ENCODE data around the gene GALC. TPM values are rescaled to one million over a fixed set of nuclear protein-coding genes. Genes with fewer than 3 reads are reported as not detected.

GALC gene
- total and polyA plus RNA-seq, 3 experiments from 2014 or later, result 12.4 to 27.7 (median 13.0) TPM

GRCh38 chr14:87916886-87917275 lies 76.1 kb downstream of the GALC start:
- Histone ChIP-seq H3K9me3 (ENCODE audit: low read length) (peaks cover 5% of the 10 kb centered on the region), H3K27me3 (ENCODE audit: insufficient read depth, low read length, poor library complexity, severe bottlenecking) (no peaks in the 10 kb centered on the region), H3K27ac (ENCODE audit: low read depth, low read length) (no peak overlapping the region), H3K4me1 (ENCODE audit: insufficient read depth, low read length) (no peaks in the 10 kb centered on the region), H3K4me3 (ENCODE audit: low read length) (no peak overlapping the region), H3K36me3 (ENCODE audit: insufficient read depth, low read length) (no peaks in the 10 kb centered on the region)
- Mint-ChIP-seq H3K27ac (no peak overlapping the region), H3K9me3 (peaks cover 26 to 39% (median 35%) of the 10 kb centered on the region in 5 donors), H3K4me1 (no peaks in the 10 kb centered on the region), H3K27me3 (peaks cover 12 to 21% of the 10 kb centered on the region in 2 donors), H3K4me3 (peak overlapping the region in 1 of 7 donors; percentile 74), H3K36me3 (peaks cover 0 to 27% (median 4%) of the 10 kb centered on the region in 3 donors)
- no peak for DNase-seq
- ChIA-PET POLR2A (no interaction called here), CTCF (no interaction called here)

GRCh38 chr14:87916103-87916885 lies 76.7 kb downstream of the GALC start:
- no peak for DNase-seq
- Mint-ChIP-seq H3K4me3 (no peak overlapping the region), H3K36me3 (peaks cover 0 to 30% (median 4%) of the 10 kb centered on the region in 3 donors), H3K27ac (no peak overlapping the region), H3K9me3 (peaks cover 31 to 45% (median 41%) of the 10 kb centered on the region in 5 donors), H3K27me3 (peaks cover 12 to 21% of the 10 kb centered on the region in 2 donors), H3K4me1 (no peaks in the 10 kb centered on the region)
- no peaks in the 10 kb centered on the region for H3K36me3 ChIP-seq (ENCODE audit: insufficient read depth, low read length)
- H3K9me3 ChIP-seq (ENCODE audit: low read length), result peaks cover 5% of the 10 kb centered on the region
- no peaks in the 10 kb centered on the region for H3K27me3 ChIP-seq (ENCODE audit: insufficient read depth, low read length, poor library complexity, severe bottlenecking)
- POLR2A ChIA-PET, result no interaction called here
- H3K4me1 ChIP-seq (ENCODE audit: insufficient read depth, low read length), result no peaks in the 10 kb centered on the region
- no peak overlapping the region for H3K27ac ChIP-seq (ENCODE audit: low read depth, low read length)
- CTCF ChIA-PET, result no interaction called here
- H3K4me3 ChIP-seq (ENCODE audit: low read length), result no peak overlapping the region

- peaks cover 12 to 13% of the 10 kb centered on the region in 2 donors for H3K27me3 Mint-ChIP-seq
- Histone ChIP-seq H3K27me3 (ENCODE audit: insufficient read depth, low read length, poor library complexity, severe bottlenecking) (no peaks in the 10 kb centered on the region), H3K9me3 (ENCODE audit: low read length) (no peaks in the 10 kb centered on the region), H3K4me3 (ENCODE audit: low read length) (no peak overlapping the region), H3K36me3 (ENCODE audit: insufficient read depth, low read length) (no peaks in the 10 kb centered on the region), H3K27ac (ENCODE audit: low read depth, low read length) (no peak overlapping the region), H3K4me1 (ENCODE audit: insufficient read depth, low read length) (no peaks in the 10 kb centered on the region)
- peaks cover 22 to 36% (median 33%) of the 10 kb centered on the region in 5 donors for H3K9me3 Mint-ChIP-seq
- no peak overlapping the region for H3K4me3 Mint-ChIP-seq
- no peaks in the 10 kb centered on the region for H3K4me1 Mint-ChIP-seq
- DNase-seq, result no peak
- POLR2A ChIA-PET, result no interaction called here
- no peak overlapping the region for H3K27ac Mint-ChIP-seq
- CTCF ChIA-PET, result no interaction called here
- H3K36me3 Mint-ChIP-seq, result peaks cover 0 to 12% (median 0%) of the 10 kb centered on the region in 3 donors
Measured at GRCh38 chr14:87908550-87908949, 84.4 kb downstream of the GALC start.

GRCh38 chr14:87901652-87902051 lies 91.3 kb downstream of the GALC start:
- Histone ChIP-seq H3K9me3 (ENCODE audit: low read length) (no peaks in the 10 kb centered on the region), H3K36me3 (ENCODE audit: insufficient read depth, low read length) (no peaks in the 10 kb centered on the region), H3K27me3 (ENCODE audit: insufficient read depth, low read length, poor library complexity, severe bottlenecking) (no peaks in the 10 kb centered on the region), H3K4me1 (ENCODE audit: insufficient read depth, low read length) (no peaks in the 10 kb centered on the region), H3K4me3 (ENCODE audit: low read length) (no peak overlapping the region), H3K27ac (ENCODE audit: low read depth, low read length) (no peak overlapping the region)
- H3K9me3 Mint-ChIP-seq, result no peaks in the 10 kb centered on the region
- POLR2A ChIA-PET, result no interaction called here
- CTCF ChIA-PET, result no interaction called here
- H3K4me1 Mint-ChIP-seq, result no peaks in the 10 kb centered on the region
- no peaks in the 10 kb centered on the region for H3K36me3 Mint-ChIP-seq
- peaks cover 8 to 15% of the 10 kb centered on the region in 2 donors for H3K27me3 Mint-ChIP-seq
- H3K27ac Mint-ChIP-seq, result no peak overlapping the region
- no peak for DNase-seq
- no peak overlapping the region for H3K4me3 Mint-ChIP-seq

- Mint-ChIP-seq H3K36me3 (no peaks in the 10 kb centered on the region), H3K4me3 (no peak overlapping the region), H3K9me3 (no peaks in the 10 kb centered on the region), H3K27me3 (peaks cover 8 to 19% of the 10 kb centered on the region in 2 donors), H3K27ac (no peak overlapping the region), H3K4me1 (no peaks in the 10 kb centered on the region)
- no peaks in the 10 kb centered on the region for H3K27me3 ChIP-seq (ENCODE audit: insufficient read depth, low read length, poor library complexity, severe bottlenecking)
- H3K9me3 ChIP-seq (ENCODE audit: low read length), result no peaks in the 10 kb centered on the region
- no peak overlapping the region for H3K27ac ChIP-seq (ENCODE audit: low read depth, low read length)
- DNase-seq, result no peak
- CTCF ChIA-PET, result no interaction called here
- H3K36me3 ChIP-seq (ENCODE audit: insufficient read depth, low read length), result no peaks in the 10 kb centered on the region
- no peak overlapping the region for H3K4me3 ChIP-seq (ENCODE audit: low read length)
- POLR2A ChIA-PET, result no interaction called here
- no peaks in the 10 kb centered on the region for H3K4me1 ChIP-seq (ENCODE audit: insufficient read depth, low read length)
Measured at GRCh38 chr14:87901236-87901635, 91.7 kb downstream of the GALC start.

GRCh38 chr14:87899228-87899627 lies 93.8 kb downstream of the GALC start:
- no peaks in the 10 kb centered on the region for H3K36me3 Mint-ChIP-seq
- H3K4me1 Mint-ChIP-seq, result no peaks in the 10 kb centered on the region
- CTCF ChIA-PET, result no interaction called here
- no peaks in the 10 kb centered on the region for H3K27me3 ChIP-seq (ENCODE audit: insufficient read depth, low read length, poor library complexity, severe bottlenecking)
- no peak for DNase-seq
- H3K9me3 ChIP-seq (ENCODE audit: low read length), result no peaks in the 10 kb centered on the region
- H3K36me3 ChIP-seq (ENCODE audit: insufficient read depth, low read length), result no peaks in the 10 kb centered on the region
- peaks cover 7 to 17% of the 10 kb centered on the region in 2 donors for H3K27me3 Mint-ChIP-seq
- POLR2A ChIA-PET, result no interaction called here
- no peaks in the 10 kb centered on the region for H3K9me3 Mint-ChIP-seq
- no peak overlapping the region for H3K4me3 Mint-ChIP-seq
- no peak overlapping the region for H3K27ac ChIP-seq (ENCODE audit: low read depth, low read length)
- no peak overlapping the region for H3K4me3 ChIP-seq (ENCODE audit: low read length)
- no peaks in the 10 kb centered on the region for H3K4me1 ChIP-seq (ENCODE audit: insufficient read depth, low read length)
- H3K27ac Mint-ChIP-seq, result no peak overlapping the region

- Histone ChIP-seq H3K36me3 (ENCODE audit: insufficient read depth, low read length) (no peaks in the 10 kb centered on the region), H3K4me3 (ENCODE audit: low read length) (no peak overlapping the region), H3K4me1 (ENCODE audit: insufficient read depth, low read length) (no peaks in the 10 kb centered on the region), H3K9me3 (ENCODE audit: low read length) (no peaks in the 10 kb centered on the region), H3K27me3 (ENCODE audit: insufficient read depth, low read length, poor library complexity, severe bottlenecking) (no peaks in the 10 kb centered on the region), H3K27ac (ENCODE audit: low read depth, low read length) (no peak overlapping the region)
- Mint-ChIP-seq H3K4me1 (no peaks in the 10 kb centered on the region), H3K4me3 (no peak overlapping the region), H3K27me3 (peaks cover 6 to 17% of the 10 kb centered on the region in 2 donors), H3K27ac (no peak overlapping the region), H3K9me3 (no peaks in the 10 kb centered on the region), H3K36me3 (no peaks in the 10 kb centered on the region)
- ChIA-PET POLR2A (no interaction called here), CTCF (no interaction called here)
- no peak for DNase-seq
Measured at GRCh38 chr14:87898301-87898700, 94.7 kb downstream of the GALC start.

GRCh38 chr14:87896393-87897380 lies 96.3 kb downstream of the GALC start:
- Histone ChIP-seq H3K4me3 (ENCODE audit: low read length) (no peak overlapping the region), H3K36me3 (ENCODE audit: insufficient read depth, low read length) (no peaks in the 10 kb centered on the region), H3K9me3 (ENCODE audit: low read length) (no peaks in the 10 kb centered on the region), H3K27ac (ENCODE audit: low read depth, low read length) (no peak overlapping the region), H3K27me3 (ENCODE audit: insufficient read depth, low read length, poor library complexity, severe bottlenecking) (no peaks in the 10 kb centered on the region), H3K4me1 (ENCODE audit: insufficient read depth, low read length) (no peaks in the 10 kb centered on the region)
- no peak overlapping the region for H3K27ac Mint-ChIP-seq
- peaks cover 6 to 17% of the 10 kb centered on the region in 2 donors for H3K27me3 Mint-ChIP-seq
- peak in 1 of 5 donors; percentile 6 for DNase-seq
- H3K36me3 Mint-ChIP-seq, result no peaks in the 10 kb centered on the region
- POLR2A ChIA-PET, result no interaction called here
- H3K9me3 Mint-ChIP-seq, result no peaks in the 10 kb centered on the region
- H3K4me3 Mint-ChIP-seq, result no peak overlapping the region
- CTCF ChIA-PET, result interaction anchor here (1.0 kb wide), 1 partner anchor 25 kb away, joined by 3 read pairs; no protein-coding TSS in a partner anchor
- no peaks in the 10 kb centered on the region for H3K4me1 Mint-ChIP-seq
